Left kidney (tissue), 8 donors: Measurements from ENCODE around the gene PDIA2. TPM values are rescaled to one million over a fixed set of nuclear protein-coding genes. Genes with fewer than 3 reads are reported as not detected.
"Not testable (repeated sequence)": the region's sequence is repeated elsewhere in the genome, so short reads cannot be mapped to it uniquely, and the experiment has no call there.

Experiments
- DNase-seq: peaks from one replicate; pipeline ENCODE4 v3.0.0-alpha.2; 2013
- long read RNA-seq, 8 donors: transcript quantifications; one replicate each; lab custom pipeline, GENCODE V29; 2026
- polyA plus RNA-seq: library from polyadenylated mRNA; unstranded; fragments of 120-200 nt; gene quantifications from one replicate; pipeline ENCODE4 v1.2.1, GENCODE V29; 2013; ENCODE audit not compliant: insufficient read length

The PDIA2 gene
- 2.4 TPM for polyA plus RNA-seq
- long read RNA-seq, donor 1, partial matches to known transcripts = 0 of 1 reads
- long read RNA-seq, donor 1, other reads (novel, unspliced or antisense) = 0 of 1 reads
- long read RNA-seq, donor 2 = 0 reads
- long read RNA-seq, donor 3 = 0 reads
- long read RNA-seq, donor 4 = 0 reads
- long read RNA-seq, donor 5 = 0 reads
- long read RNA-seq, donor 6 = 0 reads
- long read RNA-seq, donor 7 = 0 reads
- long read RNA-seq, donor 8 = 0 reads

- no peak for DNase-seq
Observed at GRCh38 chr16:283033-283805, at the start of gene PDIA2. TSS of gene PDIA2 (plus strand) at chr16:283164. CDS start at chr16:283170, 6 bp downstream.

- peak; percentile 93 for DNase-seq
Observed at GRCh38 chr16:234468-235305, 48.3 kb upstream of the PDIA2 start, which contains the start of gene FAM234A. TSS of gene FAM234A (plus strand) at chr16:234821. CDS start at chr16:254414, 19,593 bp downstream.

GRCh38 chr16:239948-240277 is 43.1 kb upstream of the PDIA2 start:
- DNase-seq = no peak

- no peak for DNase-seq
Observed at GRCh38 chr16:240559-240958, 42.4 kb upstream of the PDIA2 start.

- DNase-seq = no peak
Observed at GRCh38 chr16:242281-242680, 40.7 kb upstream of the PDIA2 start.

- no peak for DNase-seq
Observed at GRCh38 chr16:243348-243747, 39.6 kb upstream of the PDIA2 start.

GRCh38 chr16:245105-245504 is 37.9 kb upstream of the PDIA2 start:
- DNase-seq = no peak

GRCh38 chr16:247027-247426 is 35.9 kb upstream of the PDIA2 start:
- no peak for DNase-seq

- no peak for DNase-seq
Observed at GRCh38 chr16:249431-249830, 33.5 kb upstream of the PDIA2 start.

GRCh38 chr16:252366-253337 is 30.3 kb upstream of the PDIA2 start:
- DNase-seq = no peak

- DNase-seq = no peak
Observed at GRCh38 chr16:253833-254232, 29.1 kb upstream of the PDIA2 start.

GRCh38 chr16:254461-254860 is 28.5 kb upstream of the PDIA2 start:
- DNase-seq = no peak

- DNase-seq = no peak
Observed at GRCh38 chr16:255183-255582, 27.8 kb upstream of the PDIA2 start.

GRCh38 chr16:258091-258490 is 24.9 kb upstream of the PDIA2 start:
- not testable (repeated sequence) for DNase-seq

- no peak for DNase-seq
Observed at GRCh38 chr16:259226-259625, 23.7 kb upstream of the PDIA2 start.

GRCh38 chr16:259814-260253 is 23.1 kb upstream of the PDIA2 start:
- DNase-seq = no peak

GRCh38 chr16:260326-260725 is 22.6 kb upstream of the PDIA2 start:
- no peak for DNase-seq

- no peak for DNase-seq
Observed at GRCh38 chr16:261031-261691, 21.8 kb upstream of the PDIA2 start.

GRCh38 chr16:262121-262745 is 20.7 kb upstream of the PDIA2 start:
- no peak for DNase-seq

- DNase-seq = no peak
Observed at GRCh38 chr16:263182-263774, 19.7 kb upstream of the PDIA2 start.
